Kidney epithelial cell (primary cell): ENCODE data around the gene ERVV-1. TPM values are rescaled to one million over a fixed set of nuclear protein-coding genes. Genes with fewer than 3 reads are reported as not detected.

Source experiments
- DNase-seq: peaks from one replicate; pipeline ENCODE4 v3.0.0-alpha.2; 2010; ENCODE audit warnings: low read depth
- H3K27me3 ChIP-seq: 2 replicates; pipeline ENCODE4 v1.6.0; 2011; ENCODE audit warnings: low read length; ENCODE audit not compliant: control insufficient read depth, insufficient read depth
- H3K36me3 ChIP-seq: 2 replicates; pipeline ENCODE4 v1.5.1; 2011; ENCODE audit warnings: low read length; ENCODE audit not compliant: control insufficient read depth, insufficient read depth
- H3K4me3 ChIP-seq: 2 replicates; pipeline ENCODE4 v1.5.1; 2011; ENCODE audit warnings: low read depth, mild to moderate bottlenecking, control low read depth, low read length
- total RNA-seq: library from RNA; depleted of rRNA; stranded (reverse); fragments of >200 nt; gene quantifications from 2 replicates; pipeline ENCODE4 v1.2.3, GENCODE V29; 2015
- TF ChIP-seq, protein P1 (sequence below): IDR thresholded peaks from 2 replicates; pipeline ENCODE4 v1.5.1; 2011; ENCODE audit warnings: mild to moderate bottlenecking, moderate library complexity, low read length, control low read depth, inconsistent platforms; ENCODE audit not compliant: insufficient read depth, poor library complexity, severe bottlenecking

The ERVV-1 gene
- total RNA-seq, 1 donor from 2014 or later: not detected

DNA sequence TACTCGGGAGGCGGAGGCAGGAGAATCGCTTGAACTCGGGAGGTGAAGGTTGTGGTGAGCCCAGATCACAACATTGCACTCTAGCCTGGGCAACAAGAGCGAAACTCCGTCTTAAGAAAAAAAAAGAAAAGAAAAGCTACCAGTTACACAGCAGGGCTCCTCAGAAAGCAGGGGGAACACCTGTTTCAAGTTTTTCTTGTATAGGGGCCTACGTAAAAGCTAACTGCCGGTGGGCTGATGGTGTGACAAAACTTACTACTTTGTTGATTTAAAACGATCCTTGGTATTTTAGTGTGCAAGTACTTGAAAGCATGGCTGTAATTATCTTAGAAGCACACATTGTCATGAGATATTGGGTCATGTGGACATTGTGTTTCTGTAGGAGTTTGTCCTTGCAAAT is 15.7 kb upstream of the ERVV-1 start:
- Histone ChIP-seq H3K27me3 (no peaks in the 10 kb centered on the region), H3K36me3 (no peaks in the 10 kb centered on the region), H3K4me3 (no peak overlapping the region)
- TF ChIP-seq, protein P1, sequence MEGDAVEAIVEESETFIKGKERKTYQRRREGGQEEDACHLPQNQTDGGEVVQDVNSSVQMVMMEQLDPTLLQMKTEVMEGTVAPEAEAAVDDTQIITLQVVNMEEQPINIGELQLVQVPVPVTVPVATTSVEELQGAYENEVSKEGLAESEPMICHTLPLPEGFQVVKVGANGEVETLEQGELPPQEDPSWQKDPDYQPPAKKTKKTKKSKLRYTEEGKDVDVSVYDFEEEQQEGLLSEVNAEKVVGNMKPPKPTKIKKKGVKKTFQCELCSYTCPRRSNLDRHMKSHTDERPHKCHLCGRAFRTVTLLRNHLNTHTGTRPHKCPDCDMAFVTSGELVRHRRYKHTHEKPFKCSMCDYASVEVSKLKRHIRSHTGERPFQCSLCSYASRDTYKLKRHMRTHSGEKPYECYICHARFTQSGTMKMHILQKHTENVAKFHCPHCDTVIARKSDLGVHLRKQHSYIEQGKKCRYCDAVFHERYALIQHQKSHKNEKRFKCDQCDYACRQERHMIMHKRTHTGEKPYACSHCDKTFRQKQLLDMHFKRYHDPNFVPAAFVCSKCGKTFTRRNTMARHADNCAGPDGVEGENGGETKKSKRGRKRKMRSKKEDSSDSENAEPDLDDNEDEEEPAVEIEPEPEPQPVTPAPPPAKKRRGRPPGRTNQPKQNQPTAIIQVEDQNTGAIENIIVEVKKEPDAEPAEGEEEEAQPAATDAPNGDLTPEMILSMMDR: no peak
- no peak for DNase-seq

DNA sequence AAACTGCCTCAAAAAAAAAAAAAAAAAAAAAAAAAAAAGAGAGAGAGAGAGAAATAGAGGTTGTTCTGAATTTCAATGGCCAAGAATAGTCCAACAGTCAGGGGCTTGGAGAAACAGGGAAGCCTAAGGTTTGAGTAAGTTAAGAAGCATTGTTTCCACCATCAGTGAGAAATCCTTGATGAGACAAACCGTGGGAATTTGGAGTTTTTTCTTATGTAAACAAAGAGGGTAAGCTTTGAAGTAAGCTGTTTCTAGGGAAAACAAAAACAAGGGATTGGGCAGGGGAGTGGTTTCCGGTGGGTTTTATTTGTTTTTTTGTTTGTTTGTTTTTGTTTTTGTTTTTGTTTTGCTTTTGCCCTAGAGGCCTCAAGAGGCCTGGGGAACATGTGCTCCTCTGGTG is 11.2 kb upstream of the ERVV-1 start:
- Histone ChIP-seq H3K27me3 (no peaks in the 10 kb centered on the region), H3K36me3 (no peaks in the 10 kb centered on the region), H3K4me3 (no peak overlapping the region)
- no peak for DNase-seq
- TF ChIP-seq, protein P1: no peak

DNA sequence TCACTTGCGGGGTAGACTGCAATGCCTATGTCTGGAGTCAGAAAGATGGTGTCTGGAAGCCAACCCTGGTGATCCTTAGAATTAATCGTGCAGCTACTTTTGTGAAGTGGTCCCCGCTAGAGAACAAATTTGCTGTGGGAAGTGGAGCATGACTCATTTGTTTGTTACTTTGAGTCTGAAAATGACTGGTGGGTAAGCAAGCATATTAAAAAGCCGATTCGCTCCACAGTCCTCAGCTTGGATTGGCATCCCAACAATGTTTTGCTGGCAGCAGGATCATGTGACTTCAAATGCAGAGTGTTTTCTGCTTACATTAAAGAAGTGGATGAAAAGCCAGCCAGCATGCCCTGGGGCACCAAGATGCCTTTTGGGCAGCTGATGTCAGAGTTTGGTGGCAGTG is 9.5 kb upstream of the ERVV-1 start:
- Histone ChIP-seq H3K36me3 (no peaks in the 10 kb centered on the region), H3K27me3 (no peaks in the 10 kb centered on the region), H3K4me3 (no peak overlapping the region)
- no peak for DNase-seq
- TF ChIP-seq, protein P1: no peak

DNA sequence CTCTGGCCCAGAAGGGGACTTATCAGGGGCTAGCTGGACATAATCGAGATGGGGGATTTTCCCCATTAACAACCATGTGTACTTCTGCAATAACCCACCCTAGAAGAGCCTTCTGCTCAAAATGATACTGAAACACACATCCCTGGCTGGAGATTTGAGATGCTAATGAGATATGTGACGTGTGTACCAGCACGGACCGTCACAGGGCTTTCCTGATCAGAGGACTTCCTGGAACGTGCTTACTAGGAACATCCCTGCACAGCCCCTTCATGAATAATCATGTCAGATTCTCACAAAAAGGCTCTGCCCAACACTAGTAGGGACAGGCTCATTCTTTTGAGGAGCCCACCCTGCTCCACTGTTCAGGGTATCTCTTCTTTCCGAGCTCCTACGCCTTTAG is 6.5 kb upstream of the ERVV-1 start:
- no peak overlapping the region for H3K4me3 ChIP-seq
- no peak for DNase-seq

DNA sequence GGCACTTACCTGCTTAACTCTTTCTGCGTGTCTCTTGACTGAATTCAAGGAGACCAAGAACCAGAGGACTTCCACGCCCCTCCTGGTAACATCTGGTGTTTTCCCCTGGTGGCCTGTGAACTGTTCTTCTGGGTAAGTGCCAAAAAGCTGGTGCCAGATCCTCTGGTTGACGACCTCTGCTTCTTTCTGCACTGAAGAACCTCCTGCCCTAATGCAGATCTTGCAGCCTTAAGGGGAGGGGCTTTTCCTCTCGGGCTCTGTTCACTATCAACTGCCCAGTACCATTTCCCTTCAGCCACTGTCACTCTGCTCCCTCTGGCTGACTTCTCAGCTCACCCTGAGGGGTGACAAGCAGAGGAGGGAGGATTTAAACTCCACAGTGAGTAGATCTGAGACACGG is 6.1 kb upstream of the ERVV-1 start:
- Histone ChIP-seq H3K4me3 (no peak overlapping the region), H3K36me3 (no peaks in the 10 kb centered on the region), H3K27me3 (no peaks in the 10 kb centered on the region)
- TF ChIP-seq, protein P1: no peak
- DNase-seq: no peak

More for the DNA sequence above, 6.5 kb upstream of the ERVV-1 start:
- Histone ChIP-seq H3K36me3 (no peaks in the 10 kb centered on the region), H3K27me3 (no peaks in the 10 kb centered on the region)
- TF ChIP-seq, protein P1: no peak

DNA sequence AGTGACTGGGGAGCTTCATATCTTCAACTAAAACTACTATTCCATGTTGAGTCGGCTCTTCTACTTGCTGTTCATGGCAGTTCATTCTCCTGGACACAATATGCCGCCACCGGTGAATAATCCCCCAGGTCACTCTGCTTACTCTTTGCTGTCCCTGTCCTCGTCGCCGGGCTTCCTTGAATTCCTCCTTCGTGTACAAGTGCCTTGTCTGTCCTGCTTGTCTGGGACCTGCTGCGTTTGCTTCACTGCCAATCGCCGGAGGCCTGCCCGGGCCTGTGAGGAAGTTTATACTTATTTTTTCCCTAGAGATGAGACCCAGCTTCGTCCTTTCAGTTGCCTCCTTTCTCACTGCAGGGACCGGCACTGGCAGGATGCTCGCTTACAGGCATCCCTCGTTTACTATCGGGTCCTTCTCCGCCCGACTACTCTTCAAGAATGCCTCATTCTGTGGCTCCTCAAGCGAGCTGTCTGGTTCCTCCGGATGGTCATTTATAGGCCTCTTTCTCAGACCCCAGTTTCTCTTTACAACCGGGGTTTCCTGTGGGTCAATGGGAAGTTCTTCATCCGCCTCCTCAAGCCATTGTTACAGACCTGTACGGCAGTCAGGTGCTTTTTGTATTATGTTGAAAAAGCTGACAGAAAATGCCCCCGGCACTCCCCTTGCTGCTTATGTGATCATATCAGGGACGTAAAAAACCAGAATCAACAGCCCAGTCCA is 5.5 kb upstream of the ERVV-1 start:
- no peaks in the 10 kb centered on the region for H3K27me3 ChIP-seq
- H3K4me3 ChIP-seq: no peak overlapping the region
- TF ChIP-seq, protein P1: no peak
- no peak for DNase-seq
- H3K36me3 ChIP-seq: no peaks in the 10 kb centered on the region
